Endodermal cell (in vitro differentiated cells): Measurements from ENCODE around the gene PRR16. TPM values are rescaled to one million over a fixed set of nuclear protein-coding genes. Genes with fewer than 3 reads are reported as not detected.
"Not testable (repeated sequence)": the region's sequence is repeated elsewhere in the genome, so short reads cannot be mapped to it uniquely, and the experiment has no call there.

Experiments used
- DNase-seq: peaks from one replicate; pipeline ENCODE4 v3.0.0-alpha.2; 2017
- H3K27ac ChIP-seq: 2 replicates; pipeline ENCODE4 v1.5.1; 2013; ENCODE audit warnings: mild to moderate bottlenecking, low read depth, low read length, moderate library complexity
- H3K27me3 ChIP-seq: 2 replicates; pipeline ENCODE4 v1.6.1; 2013; ENCODE audit warnings: mild to moderate bottlenecking, low read length, moderate library complexity; ENCODE audit not compliant: insufficient read depth, control insufficient read depth, poor library complexity, severe bottlenecking
- H3K36me3 ChIP-seq: 2 replicates; pipeline ENCODE4 v1.7.0; 2013; ENCODE audit warnings: mild to moderate bottlenecking, low read length, moderate library complexity; ENCODE audit not compliant: control insufficient read depth, insufficient read depth
- H3K4me1 ChIP-seq: one replicate; pipeline ENCODE4 v1.7.0; 2013; ENCODE audit warnings: low read length; ENCODE audit not compliant: control insufficient read depth, insufficient read depth
- H3K4me3 ChIP-seq: 2 replicates; pipeline ENCODE4 v1.5.1; 2013; ENCODE audit warnings: mild to moderate bottlenecking, low read length, moderate library complexity
- H3K9ac ChIP-seq: 2 replicates; pipeline ENCODE4 v1.6.1; 2013; ENCODE audit warnings: mild to moderate bottlenecking, low read length, moderate library complexity; ENCODE audit not compliant: poor library complexity, severe bottlenecking; ENCODE audit errors: extremely low read depth
- H3K9me3 ChIP-seq: 2 replicates; pipeline ENCODE4 v1.6.1; 2013; ENCODE audit warnings: mild to moderate bottlenecking, low read length, moderate library complexity; ENCODE audit not compliant: control insufficient read depth
- H3K27ac Mint-ChIP-seq: 2 replicates; pipeline ENCODE4 v1.8.0; 2020; ENCODE audit warnings: mixed read lengths
- H3K27me3 Mint-ChIP-seq: 2 replicates; pipeline ENCODE4 v1.8.0; 2021; ENCODE audit warnings: mild to moderate bottlenecking, mixed read lengths; ENCODE audit not compliant: insufficient read depth
- H3K36me3 Mint-ChIP-seq: 2 replicates; pipeline ENCODE4 v1.8.0; 2020; ENCODE audit warnings: low read depth, mixed read lengths
- H3K4me1 Mint-ChIP-seq: 2 replicates; pipeline ENCODE4 v1.8.0; 2020; ENCODE audit warnings: mixed read lengths
- H3K4me3 Mint-ChIP-seq: 2 replicates; pipeline ENCODE4 v1.8.0; 2020; ENCODE audit warnings: mild to moderate bottlenecking, moderate library complexity, mixed read lengths
- H3K9me3 Mint-ChIP-seq: 2 replicates; pipeline ENCODE4 v1.8.0; 2020; ENCODE audit warnings: mild to moderate bottlenecking, mixed read lengths
- CTCF ChIP-seq: fragments of 200-600 bp; sonication (generic); conservative IDR thresholded peaks from 2 replicates; pipeline ENCODE4 v1.5.0; 2021; ENCODE audit warnings: antibody characterized with exemption, mild to moderate bottlenecking
- WGBS, 2 experiments: methylation state at CpG; one replicate each; pipeline versions ENCODE4 v1.1.5 to v1.1.7; 2013; ENCODE audit warnings: missing lambda C conversion rate in 2 of 2, mixed read lengths in 1 of 2; ENCODE audit not compliant: insufficient coverage in 1 of 2, insufficient read length in 1 of 2; 5-methylcytosine and 5-hydroxymethylcytosine counted together
- total RNA-seq, 2 donors: library from RNA; stranded (reverse); fragmentation: NEBNext Ultra II Directional in 1 of 2; extraction: Animal tissue kit (Norgen Biotek cat#: 25700) in 1 of 2; gene quantifications; 2 replicates in 1 of 2; 3 replicates in 1 of 2; pipeline ENCODE4 v1.2.1, GENCODE V29; 2021

PRR16 gene
- total RNA-seq, 2 donors from 2014 or later = 0.53 to 0.64 TPM

GRCh38 chr5:120457839-120458507 is 6.1 kb upstream of the PRR16 start:
- Histone ChIP-seq H3K9ac (no peak overlapping the region), H3K4me3 (no peak overlapping the region), H3K27ac (no peak overlapping the region), H3K27me3 (peaks cover 13% of the 10 kb centered on the region), H3K36me3 (no peaks in the 10 kb centered on the region), H3K9me3 (no peaks in the 10 kb centered on the region), H3K4me1 (no peaks in the 10 kb centered on the region)
- Mint-ChIP-seq H3K27me3 (peaks cover 28% of the 10 kb centered on the region), H3K27ac (no peak overlapping the region), H3K4me3 (no peak overlapping the region), H3K9me3 (no peaks in the 10 kb centered on the region), H3K36me3 (no peaks in the 10 kb centered on the region), H3K4me1 (no peaks in the 10 kb centered on the region)
- peak; percentile 93 for TF ChIP-seq CTCF
- DNase-seq = peak; percentile 90
- 67 to 84% methylated on average over 13 to 20 of the region's 20 CpGs for WGBS, 2 experiments

- H3K4me1 Mint-ChIP-seq, H3K27ac ChIP-seq, H3K36me3 ChIP-seq, H3K4me3 Mint-ChIP-seq, H3K9me3 ChIP-seq, H3K4me1 ChIP-seq, H3K9ac ChIP-seq, H3K27ac Mint-ChIP-seq, H3K36me3 Mint-ChIP-seq, H3K9me3 Mint-ChIP-seq, H3K4me3 ChIP-seq, DNase-seq: not testable (repeated sequence)
- peaks cover 33% of the 10 kb centered on the region for H3K27me3 Mint-ChIP-seq
- peaks cover 18% of the 10 kb centered on the region for H3K27me3 ChIP-seq
- WGBS, 2 experiments = 60% methylated on average over 1 of the region's 2 CpGs; no CpG with 5 or more reads in 1 of the 2 experiments
Measured at GRCh38 chr5:120458508-120458847, 5.6 kb upstream of the PRR16 start.

GRCh38 chr5:120461251-120461650 is 2.8 kb upstream of the PRR16 start:
- no peak overlapping the region for H3K4me3 Mint-ChIP-seq
- H3K27me3 ChIP-seq = peaks cover 42% of the 10 kb centered on the region
- DNase-seq = no peak
- H3K9me3 ChIP-seq = no peaks in the 10 kb centered on the region
- no peak for TF ChIP-seq CTCF
- no peaks in the 10 kb centered on the region for H3K4me1 ChIP-seq
- peaks cover 56% of the 10 kb centered on the region for H3K27me3 Mint-ChIP-seq
- no peak overlapping the region for H3K4me3 ChIP-seq
- H3K4me1 Mint-ChIP-seq = peaks cover 5% of the 10 kb centered on the region
- H3K27ac ChIP-seq = no peak overlapping the region
- no peaks in the 10 kb centered on the region for H3K9me3 Mint-ChIP-seq
- no peaks in the 10 kb centered on the region for H3K36me3 Mint-ChIP-seq
- H3K27ac Mint-ChIP-seq = no peak overlapping the region
- no peak overlapping the region for H3K9ac ChIP-seq
- no peaks in the 10 kb centered on the region for H3K36me3 ChIP-seq
- WGBS, 2 experiments = 79% methylated on average over 2 of the region's 2 CpGs; no CpG with 5 or more reads in 1 of the 2 experiments
